ENCODE measurements around the gene RPS21. TPM values are rescaled to one million over a fixed set of nuclear protein-coding genes. Genes with fewer than 3 reads are reported as not detected.

RPS21 gene
- total RNA-seq, 4 donors from 2014 or later, result 819 to 3,701 (median 3,102) TPM

- peaks cover 8 to 25% (median 15%) of the 10 kb centered on the region in 3 donors for H3K4me1 ChIP-seq
- WGBS, 2 donors, result 97% methylated on average over 6 of the region's 10 CpGs; no CpG with 5 or more reads in 1 of the 2 donors
- intact Hi-C loops (cut with DNase I), result no loop called here
- no peak for DNase-seq
- H3K36me3 ChIP-seq, result peaks cover 6 to 95% (median 22%) of the 10 kb centered on the region in 3 donors
- H3K9me3 ChIP-seq, result no peaks in the 10 kb centered on the region
- TF ChIP-seq POLR2A (IDR thresholded peaks at IDR 0.05), result no peak
- no peak for TF ChIP-seq CTCF (IDR thresholded peaks at IDR 0.05)
- H3K27ac ChIP-seq, result no peak overlapping the region
- no peak overlapping the region for H3K4me3 ChIP-seq
- H3K27me3 ChIP-seq, result no peaks in the 10 kb centered on the region
These were observed 39.8 kb upstream of the RPS21 start for GRCh38 chr20:62347151-62347404.

GRCh38 chr20:62347445-62347844 is 39.5 kb upstream of the RPS21 start:
- H3K4me3 ChIP-seq, result no peak overlapping the region
- no peak for DNase-seq
- peaks cover 6 to 95% (median 22%) of the 10 kb centered on the region in 3 donors for H3K36me3 ChIP-seq
- TF ChIP-seq CTCF (IDR thresholded peaks at IDR 0.05) (no peak), POLR2A (IDR thresholded peaks at IDR 0.05) (no peak)
- H3K9me3 ChIP-seq, result no peaks in the 10 kb centered on the region
- H3K27me3 ChIP-seq, result no peaks in the 10 kb centered on the region
- peak overlapping the region in 1 of 4 donors; percentile 10 for H3K27ac ChIP-seq
- intact Hi-C loops (cut with DNase I), result no loop called here
- 80 to 81% methylated on average over 3 to 5 of the region's 9 CpGs for WGBS, 2 donors
- H3K4me1 ChIP-seq, result peaks cover 11 to 29% (median 18%) of the 10 kb centered on the region in 3 donors

GRCh38 chr20:62348604-62349003 is 38.3 kb upstream of the RPS21 start:
- Histone ChIP-seq H3K4me3 (no peak overlapping the region), H3K36me3 (peaks cover 6 to 86% (median 22%) of the 10 kb centered on the region in 3 donors), H3K9me3 (no peaks in the 10 kb centered on the region), H3K4me1 (peaks cover 21 to 40% (median 30%) of the 10 kb centered on the region in 3 donors), H3K27ac (peak overlapping the region in 1 of 4 donors; percentile 25), H3K27me3 (no peaks in the 10 kb centered on the region)
- WGBS, 2 donors, result 94% methylated on average over 1 of the region's 1 CpG
- intact Hi-C loops (cut with DNase I), result no loop called here
- no peak for DNase-seq
- TF ChIP-seq CTCF (IDR thresholded peaks at IDR 0.05), result no peak
- no peak for TF ChIP-seq POLR2A (IDR thresholded peaks at IDR 0.05)

- TF ChIP-seq CTCF (IDR thresholded peaks at IDR 0.05), result no peak
- TF ChIP-seq POLR2A (IDR thresholded peaks at IDR 0.05), result no peak
- no peaks in the 10 kb centered on the region for H3K9me3 ChIP-seq
- DNase-seq, result no peak
- intact Hi-C loops (cut with DNase I), result no loop called here
- H3K27me3 ChIP-seq, result no peaks in the 10 kb centered on the region
- peaks cover 30 to 50% (median 40%) of the 10 kb centered on the region in 3 donors for H3K4me1 ChIP-seq
- peak overlapping the region; percentile 91 to 93 (median 92) for H3K27ac ChIP-seq
- no peak overlapping the region for H3K4me3 ChIP-seq
- H3K36me3 ChIP-seq, result peaks cover 6 to 76% (median 22%) of the 10 kb centered on the region in 3 donors
- 40 to 56% methylated on average over 4 to 6 of the region's 7 CpGs for WGBS, 2 donors
These were observed 37.3 kb upstream of the RPS21 start for GRCh38 chr20:62349556-62350097.

- Histone ChIP-seq H3K36me3 (peaks cover 6 to 70% (median 22%) of the 10 kb centered on the region in 3 donors), H3K4me3 (peak overlapping the region in 1 of 4 donors; percentile 13), H3K4me1 (peaks cover 36 to 56% (median 46%) of the 10 kb centered on the region in 3 donors), H3K9me3 (no peaks in the 10 kb centered on the region), H3K27ac (peak overlapping the region; percentile 91 to 93 (median 92)), H3K27me3 (no peaks in the 10 kb centered on the region)
- 64% methylated on average over 3 of the region's 16 CpGs; no CpG with 5 or more reads in 1 of the 2 donors for WGBS, 2 donors
- intact Hi-C loops (cut with DNase I), result no loop called here
- TF ChIP-seq CTCF (IDR thresholded peaks at IDR 0.05) (no peak), POLR2A (IDR thresholded peaks at IDR 0.05) (peak in 1 of 4 donors; percentile 8)
- DNase-seq, result no peak
These were observed 36.7 kb upstream of the RPS21 start for GRCh38 chr20:62350098-62350628.
